Esophagus muscularis mucosa (tissue), 4 donors: ENCODE measurements around the gene EAF1. TPM values are rescaled to one million over a fixed set of nuclear protein-coding genes. Genes with fewer than 3 reads are reported as not detected.

ENCODE experiments used
- DNase-seq: peaks from one replicate; pipeline ENCODE4 v3.0.0-alpha.2; 2017; ENCODE audit errors: extremely low spot score
- H3K27ac ChIP-seq, 4 donors: fragments of 200-600 bp; sonication (generic); replicated peaks in 1 of 4; 1 replicate in 3 of 4; 2 replicates in 1 of 4; pipeline ENCODE4 v1.5.1; 2016 to 2019; ENCODE audit warnings: mild to moderate bottlenecking in 1 of 4
- H3K27me3 ChIP-seq, 4 donors: fragments of 200-600 bp; sonication (generic); one replicate each; pipeline versions ENCODE4 v1.5.1 to v1.6.0; 2016 to 2019
- H3K36me3 ChIP-seq, 4 donors: fragments of 200-600 bp; sonication (generic); one replicate each; pipeline ENCODE4 v1.5.1; 2016 to 2019
- H3K4me1 ChIP-seq, 4 donors: fragments of 200-600 bp; sonication (generic); one replicate each; pipeline ENCODE4 v1.5.1; 2016 to 2019
- H3K4me3 ChIP-seq, 4 donors: fragments of 200-600 bp; sonication (generic); 1 replicate in 2 of 4; 2 replicates in 2 of 4; pipeline ENCODE4 v1.5.1; 2016 to 2019; ENCODE audit warnings: mild to moderate bottlenecking in 4 of 4, moderate library complexity in 1 of 4
- H3K9me3 ChIP-seq, 4 donors: fragments of 200-600 bp; sonication (generic); 1 replicate in 3 of 4; 2 replicates in 1 of 4; pipeline ENCODE4 v1.5.1; 2016 to 2019
- EP300 ChIP-seq: sonication (generic); formaldehyde crosslinking; IDR thresholded peaks from one replicate; pipeline ENCODE4 v1.6.1; 2017; ENCODE audit warnings: antibody characterized with exemption
- POLR2A ChIP-seq: fragments of 450-650 bp; IDR thresholded peaks from one replicate; pipeline ENCODE4 v1.6.1; 2017; ENCODE audit warnings: antibody characterized with exemption, moderate library complexity, mild to moderate bottlenecking, low read depth
- POLR2AphosphoS5 ChIP-seq, 2 donors: sonication (generic); formaldehyde crosslinking; IDR thresholded peaks; one replicate each; pipeline ENCODE4 v1.6.1; 2017; ENCODE audit warnings: antibody characterized with exemption in 2 of 2
- WGBS: methylation state at CpG from one replicate; pipeline ENCODE4 v1.1.5; 2018; 5-methylcytosine and 5-hydroxymethylcytosine counted together
- intact Hi-C: fragments of 100-400 bp; cut with DNase I; formaldehyde crosslinking; loops from one replicate; pipeline ENCODE4 v1.15.1; 2023
- total RNA-seq, 4 donors: library from RNA; depleted of rRNA; stranded (reverse); fragments of >200 nt; gene quantifications; one replicate each; pipeline versions ENCODE4 v1.1.0 to v1.2.1, GENCODE V29; 2016
- TF ChIP-seq, protein P1 (sequence below), 3 experiments: fragments of 200-600 bp in 2 of 3; fragments of 450-650 bp in 1 of 3; sonication (generic) in 2 of 3; IDR thresholded peaks; one replicate each; pipeline ENCODE4 v1.5.1; 2017 to 2019; ENCODE audit warnings: antibody characterized with exemption in 3 of 3, mild to moderate bottlenecking in 2 of 3, moderate library complexity in 1 of 3

EAF1 gene
- total RNA-seq, result 10 to 100 TPM; 12.0 to 21.7 (median 15.4) TPM

DNA sequence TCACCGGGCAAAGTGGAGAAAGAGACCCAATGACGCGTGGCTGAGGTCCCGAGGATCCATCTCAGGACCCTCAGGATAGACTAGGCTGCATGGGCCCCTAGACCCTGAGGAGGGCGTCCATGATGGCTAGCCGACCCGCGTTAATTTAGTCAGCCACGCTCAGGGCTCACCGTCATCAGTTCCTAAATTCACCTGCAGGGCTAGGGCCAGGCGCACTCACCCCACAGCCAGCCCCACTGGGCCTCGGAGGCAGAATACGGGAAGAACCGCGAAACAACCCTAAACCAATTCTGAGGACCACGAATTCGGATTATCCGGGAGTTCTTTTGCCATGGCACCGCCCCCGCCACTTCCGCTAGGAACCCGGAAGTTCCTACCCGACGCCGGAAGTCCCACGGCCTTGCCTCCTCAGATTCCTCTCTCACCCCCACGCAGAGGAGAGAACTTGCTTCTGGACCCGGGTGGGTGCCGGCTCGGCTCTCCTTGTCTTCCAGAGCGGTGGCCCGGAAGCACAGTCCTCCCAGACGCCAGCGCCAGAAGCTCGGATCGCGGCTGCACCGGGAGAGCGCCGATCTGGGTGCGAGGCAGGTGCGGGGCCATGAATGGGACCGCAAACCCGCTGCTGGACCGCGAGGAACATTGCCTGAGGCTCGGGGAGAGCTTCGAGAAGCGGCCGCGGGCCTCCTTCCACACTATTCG is at the start of gene EAF1, which contains the start of gene METTL6:
Gene EAF1 (plus strand): TSS at position 417 of the 699 bp plus-strand sequence. CDS start 182 bp downstream, at position 599.
Gene METTL6 (minus strand): TSS at position 363 of the 699 bp plus-strand sequence. CDS start 1,033 bp downstream, outside the sequence.
- Histone ChIP-seq H3K4me3 (peak within 1 kb of the TSS; percentile 72 to 93 (median 83)), H3K27me3 (no peaks in the 10 kb centered on the region), H3K27ac (peak within 1 kb of the TSS; percentile 76 to 84 (median 81)), H3K4me1 (peaks cover 24 to 64% (median 42%) of the 10 kb centered on the region in 4 donors), H3K36me3 (peaks cover 4 to 49% (median 31%) of the 10 kb centered on the region in 4 donors), H3K9me3 (no peaks in the 10 kb centered on the region)
- intact Hi-C loops, result loop anchor here (5.0 kb wide), 1 partner anchor 130 kb away; no protein-coding TSS in a partner anchor
- DNase-seq, result peak; percentile 95
- 0% methylated on average over 22 of the region's 52 CpGs for WGBS
- TF ChIP-seq, protein P1, sequence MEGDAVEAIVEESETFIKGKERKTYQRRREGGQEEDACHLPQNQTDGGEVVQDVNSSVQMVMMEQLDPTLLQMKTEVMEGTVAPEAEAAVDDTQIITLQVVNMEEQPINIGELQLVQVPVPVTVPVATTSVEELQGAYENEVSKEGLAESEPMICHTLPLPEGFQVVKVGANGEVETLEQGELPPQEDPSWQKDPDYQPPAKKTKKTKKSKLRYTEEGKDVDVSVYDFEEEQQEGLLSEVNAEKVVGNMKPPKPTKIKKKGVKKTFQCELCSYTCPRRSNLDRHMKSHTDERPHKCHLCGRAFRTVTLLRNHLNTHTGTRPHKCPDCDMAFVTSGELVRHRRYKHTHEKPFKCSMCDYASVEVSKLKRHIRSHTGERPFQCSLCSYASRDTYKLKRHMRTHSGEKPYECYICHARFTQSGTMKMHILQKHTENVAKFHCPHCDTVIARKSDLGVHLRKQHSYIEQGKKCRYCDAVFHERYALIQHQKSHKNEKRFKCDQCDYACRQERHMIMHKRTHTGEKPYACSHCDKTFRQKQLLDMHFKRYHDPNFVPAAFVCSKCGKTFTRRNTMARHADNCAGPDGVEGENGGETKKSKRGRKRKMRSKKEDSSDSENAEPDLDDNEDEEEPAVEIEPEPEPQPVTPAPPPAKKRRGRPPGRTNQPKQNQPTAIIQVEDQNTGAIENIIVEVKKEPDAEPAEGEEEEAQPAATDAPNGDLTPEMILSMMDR (IDR thresholded peaks at IDR 0.05), result peak in 2 of 3 experiments; percentile 4 to 42
- TF ChIP-seq POLR2AphosphoS5 (IDR thresholded peaks at IDR 0.05) (peak; percentile 67 to 75), EP300 (no peak)

DNA sequence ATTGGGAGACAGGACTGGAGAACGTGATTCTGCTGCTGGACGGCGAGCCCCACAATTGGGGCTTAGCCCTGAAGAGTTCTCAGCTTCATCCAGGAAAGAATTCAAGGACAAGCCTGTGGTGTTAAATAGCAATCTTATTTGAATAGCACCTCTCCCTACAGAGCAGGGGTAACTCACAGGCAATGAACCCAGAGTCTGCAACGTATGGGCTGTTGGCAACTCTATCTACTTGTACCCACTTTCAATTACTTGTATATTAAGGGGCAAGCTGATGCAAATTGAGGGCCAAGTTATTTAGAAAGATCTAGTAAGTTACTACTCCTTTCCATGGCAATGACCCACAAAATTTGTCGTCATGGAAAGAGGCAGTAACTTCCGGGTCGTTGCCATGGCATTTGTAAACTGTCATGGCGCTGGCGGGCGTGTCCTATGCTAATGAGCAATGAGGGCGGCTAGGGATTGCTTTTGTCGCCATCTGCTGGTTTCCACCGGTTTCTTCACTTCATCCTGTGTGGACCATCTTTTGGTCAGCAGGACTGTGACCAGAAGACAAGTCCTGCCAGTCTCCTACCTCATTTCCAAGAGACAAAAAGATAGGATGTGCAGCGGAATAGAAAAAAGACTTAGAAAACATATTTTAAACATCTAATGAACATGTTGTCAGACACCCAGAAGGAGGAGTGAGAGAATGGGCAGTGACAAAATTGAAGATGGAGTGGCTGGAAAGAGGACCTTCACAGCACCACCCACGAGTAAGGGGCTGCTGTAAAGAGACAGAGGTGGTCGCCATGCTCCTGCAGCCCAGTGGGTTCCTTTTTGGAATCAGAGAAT is 49.2 kb upstream of the EAF1 start:
- WGBS, result 27% methylated on average over 16 of the region's 16 CpGs
- DNase-seq, result peak; percentile 98
- no peaks in the 10 kb centered on the region for H3K9me3 ChIP-seq
- no peaks in the 10 kb centered on the region for H3K27me3 ChIP-seq
- H3K27ac ChIP-seq, result peak overlapping the region in 2 of 4 donors; percentile 36 to 37
- intact Hi-C loops, result loop anchor here (5.0 kb wide), 1 partner anchor 46 kb away; the partner anchor contains the start of gene SH3BP5
- H3K4me1 ChIP-seq, result peaks cover 0 to 5% (median 2%) of the 10 kb centered on the region in 4 donors
- peak overlapping the region in 1 of 4 donors; percentile 11 for H3K4me3 ChIP-seq
- TF ChIP-seq, protein P1 (IDR thresholded peaks at IDR 0.05), result peak; percentile 69 to 87 (median 86)
- TF ChIP-seq POLR2AphosphoS5 (IDR thresholded peaks at IDR 0.05) (peak; percentile 69 to 79), EP300 (no peak), POLR2A (no peak)
- no peaks in the 10 kb centered on the region for H3K36me3 ChIP-seq

DNA sequence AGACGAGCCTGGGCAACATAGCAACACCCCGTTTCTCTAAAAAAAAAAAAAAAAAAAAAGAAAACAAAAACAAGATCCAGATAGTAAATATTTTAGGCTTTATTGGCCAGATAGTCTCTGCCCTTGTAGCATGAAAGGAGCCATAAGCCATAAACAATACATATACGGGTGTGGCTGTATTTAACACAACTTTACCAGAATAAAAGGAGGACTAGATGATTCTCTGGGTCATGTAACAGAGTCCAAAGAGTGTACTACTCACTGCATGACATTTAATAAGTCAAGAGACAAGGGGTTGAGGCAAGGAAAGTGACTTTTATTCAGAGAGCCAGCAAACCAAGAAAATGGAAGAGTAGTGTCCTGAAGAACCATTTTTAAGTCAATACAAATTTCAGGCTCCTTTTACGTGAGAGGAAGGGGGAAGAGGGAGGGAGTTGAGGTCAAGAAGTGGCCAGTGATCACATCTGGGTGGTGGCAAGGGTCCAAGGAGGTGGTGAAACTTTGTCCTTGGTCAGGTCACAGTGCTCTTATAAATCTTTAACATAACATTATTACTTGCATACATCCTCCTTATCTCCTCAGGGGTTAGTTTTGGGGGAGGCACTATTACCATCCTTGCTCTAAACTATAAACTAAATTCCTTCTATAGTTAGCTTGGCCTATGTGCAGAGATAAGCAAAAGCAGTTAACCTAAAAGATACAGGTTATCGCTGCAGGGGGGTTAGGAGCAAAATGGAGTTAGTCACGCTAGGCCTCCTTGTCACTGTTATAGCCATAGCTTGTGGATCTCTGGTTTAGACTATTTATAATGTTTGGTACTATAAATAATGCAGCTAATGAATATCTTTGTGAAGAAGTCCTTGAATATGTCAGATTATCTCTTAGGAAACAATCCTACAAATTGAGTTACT is 46.2 kb upstream of the EAF1 start:
- no peak overlapping the region for H3K27ac ChIP-seq
- 76% methylated on average over 6 of the region's 6 CpGs for whole genome bisulfite sequencing
- H3K4me3 ChIP-seq, result no peak overlapping the region
- TF ChIP-seq, protein P1 (IDR thresholded peaks at IDR 0.05), result no peak
- TF ChIP-seq POLR2AphosphoS5 (IDR thresholded peaks at IDR 0.05), result no peak
- TF ChIP-seq POLR2A, result no peak
- TF ChIP-seq EP300, result no peak
- DNase-seq, result no peak
- peaks cover 0 to 5% (median 2%) of the 10 kb centered on the region in 4 donors for H3K4me1 ChIP-seq
- H3K9me3 ChIP-seq, result peaks cover 0 to 6% (median 3%) of the 10 kb centered on the region in 4 donors
- no peaks in the 10 kb centered on the region for H3K36me3 ChIP-seq
- intact Hi-C loops, result no loop called here
- H3K27me3 ChIP-seq, result no peaks in the 10 kb centered on the region

DNA sequence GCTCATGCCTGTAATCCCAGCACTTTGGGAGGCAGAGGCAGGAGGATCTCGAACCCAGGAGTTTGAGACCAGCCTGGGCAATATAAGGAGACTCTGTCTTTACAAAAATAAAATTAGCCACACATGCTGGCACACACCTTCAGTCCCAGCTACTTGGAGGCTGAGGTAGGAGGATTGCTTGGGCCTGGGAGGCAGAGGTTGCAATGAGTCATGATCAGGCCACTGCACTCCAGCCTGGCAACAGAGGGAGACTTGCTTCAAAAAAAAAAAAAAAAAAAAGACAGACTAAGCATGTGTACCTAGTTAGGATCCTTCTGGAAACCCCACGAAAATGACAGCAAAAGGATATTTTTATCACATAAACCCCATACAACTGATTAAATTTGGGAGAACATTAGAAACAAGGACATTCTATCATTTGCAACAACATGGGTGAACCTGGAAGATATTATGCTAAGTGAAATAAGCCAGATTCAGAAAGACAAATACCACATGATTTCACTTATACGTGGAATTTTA is 44.9 kb upstream of the EAF1 start:
- Histone ChIP-seq H3K27me3 (no peaks in the 10 kb centered on the region), H3K27ac (no peak overlapping the region), H3K9me3 (peaks cover 0 to 14% (median 8%) of the 10 kb centered on the region in 4 donors), H3K36me3 (no peaks in the 10 kb centered on the region), H3K4me1 (peaks cover 0 to 5% (median 2%) of the 10 kb centered on the region in 4 donors), H3K4me3 (no peak overlapping the region)
- TF ChIP-seq POLR2A, result no peak
- no peak for TF ChIP-seq POLR2AphosphoS5 (IDR thresholded peaks at IDR 0.05)
- TF ChIP-seq, protein P1 (IDR thresholded peaks at IDR 0.05), result no peak
- TF ChIP-seq EP300, result no peak
- intact Hi-C loops, result no loop called here
- 71% methylated on average over 3 of the region's 3 CpGs for WGBS
- no peak for DNase-seq
